HCT116 (cell line): ENCODE data around the gene ACBD6. TPM values are rescaled to one million over a fixed set of nuclear protein-coding genes. Genes with fewer than 3 reads are reported as not detected.

Source experiments
- ATAC-seq: fragments of 200-7000 bp; cut with Tn5 transposase; 2 replicates; pipeline ENCODE4 v1.9.1; 2020; ENCODE audit warnings: mild to moderate bottlenecking, moderate library complexity
- BruUV-seq: library from RNA; stranded (reverse); fragments of 400-500 nt; replicated peaks from 2 replicates; lab custom pipeline; 2021; lab: Mats Ljungman, UMichigan
- CTCF ChIA-PET: fragments of 300-600 bp; sonication (Branson Sonifier 250); formaldehyde crosslinking; loops from one replicate; lab custom pipeline; 2021; ENCODE audit warnings: antibody characterized with exemption; lab: Charles Lee
- POLR2A ChIA-PET: fragments of 300-600, 350-600 bp; sonication (Branson Sonifier 250); formaldehyde crosslinking; loops from one replicate; lab custom pipeline; 2021; ENCODE audit warnings: antibody characterized with exemption; lab: Charles Lee
- RAD21 ChIA-PET, 2 experiments: fragments of 300-600 bp; sonication (Branson Sonifier 250); formaldehyde crosslinking; loops; one replicate each; lab custom pipeline; 2023; ENCODE audit warnings: low total read pairs in 2 of 2; ENCODE audit not compliant: uncharacterized antibody in 2 of 2, unreplicated experiment in 2 of 2, low non-redundant PET in 1 of 2; lab: Charles Lee
- DNase-seq: peaks from one replicate; pipeline ENCODE4 v3.0.0-alpha.2; 2010; ENCODE audit warnings: low read depth, low spot score
- H2AFZ ChIP-seq: fragments of 200-600 bp; shearing (Covaris generic), sonication (generic); 2 replicates; pipeline ENCODE4 v1.6.1; 2017; ENCODE audit warnings: low read depth, mixed run types, mixed read lengths, antibody characterized with exemption, low read length; ENCODE audit not compliant: poor library complexity, severe bottlenecking
- H3K27ac ChIP-seq: 2 replicates; pipeline ENCODE4 v1.5.1; 2012; ENCODE audit warnings: low read depth, low read length
- H3K27me3 ChIP-seq: fragments of 200-600 bp; sonication (generic); 2 replicates; pipeline ENCODE4 v1.6.1; 2016; ENCODE audit warnings: mixed run types, low read length, mixed read lengths; ENCODE audit not compliant: insufficient read depth
- H3K36me3 ChIP-seq, 2 experiments: fragments of 200-500 bp in 1 of 2; fragments of 200-600 bp in 1 of 2; sonication (Bioruptor generic) in 1 of 2; sonication (generic) in 1 of 2; 2 replicates each; pipeline versions ENCODE4 v1.5.1 to v1.6.1; 2014 to 2016; ENCODE audit warnings: low read length in 2 of 2, inconsistent platforms in 1 of 2, mixed read lengths in 1 of 2, mixed run types in 1 of 2; ENCODE audit not compliant: insufficient read depth in 2 of 2, control insufficient read depth in 1 of 2
- H3K4me1 ChIP-seq, 2 experiments: fragments of 200-600 bp in 1 of 2; sonication (generic) in 1 of 2; 2 replicates each; pipeline versions ENCODE4 v1.5.1 to v1.6.1; 2012 to 2017; ENCODE audit warnings: low read length in 2 of 2, inconsistent platforms in 1 of 2, mild to moderate bottlenecking in 1 of 2, mixed read lengths in 1 of 2, mixed run types in 1 of 2, moderate library complexity in 1 of 2; ENCODE audit not compliant: insufficient read depth in 2 of 2, control insufficient read depth in 1 of 2
- H3K4me2 ChIP-seq: fragments of 200-600 bp; sonication (generic); 2 replicates; pipeline ENCODE4 v1.6.1; 2017; ENCODE audit warnings: mixed run types, low read length, mixed read lengths
- H3K4me3 ChIP-seq, 2 experiments: fragments of 200-600 bp in 1 of 2; sonication (generic) in 1 of 2; replicated peaks in 1 of 2; 2 replicates each; pipeline ENCODE4 v1.5.1; 2011 to 2016; ENCODE audit warnings: low read length in 2 of 2, control low read depth in 1 of 2, low read depth in 1 of 2, mild to moderate bottlenecking in 1 of 2, mixed read lengths in 1 of 2, mixed run types in 1 of 2
- H3K79me2 ChIP-seq: fragments of 200-600 bp; sonication (generic); 2 replicates; pipeline ENCODE4 v1.6.1; 2017; ENCODE audit warnings: mild to moderate bottlenecking, mixed run types, low read length, moderate library complexity, mixed read lengths; ENCODE audit not compliant: insufficient read depth
- H3K9ac ChIP-seq: fragments of 200-600 bp; sonication (generic); 2 replicates; pipeline ENCODE4 v1.6.1; 2016; ENCODE audit warnings: low read length, mixed read lengths
- H3K9me2 ChIP-seq: fragments of 200-600 bp; sonication (generic), shearing (Covaris generic); 2 replicates; pipeline ENCODE4 v1.6.1; 2017; ENCODE audit warnings: mixed run types, mild to moderate bottlenecking, moderate library complexity; ENCODE audit not compliant: insufficient read depth
- H3K9me3 ChIP-seq, 2 experiments: fragments of 200-500 bp in 1 of 2; fragments of 200-600 bp in 1 of 2; sonication (Bioruptor generic) in 1 of 2; sonication (generic) in 1 of 2; 2 replicates each; pipeline ENCODE4 v1.6.1; 2014 to 2017; ENCODE audit warnings: low read length in 2 of 2, mixed read lengths in 2 of 2, inconsistent platforms in 1 of 2, low read depth in 1 of 2, mild to moderate bottlenecking in 1 of 2, mixed run types in 1 of 2, moderate library complexity in 1 of 2; ENCODE audit not compliant: control insufficient read depth in 1 of 2, insufficient read depth in 1 of 2
- H4K20me1 ChIP-seq: fragments of 200-600 bp; sonication (generic), shearing (Covaris generic); 2 replicates; pipeline ENCODE4 v1.6.1; 2017; ENCODE audit warnings: mixed run types, mild to moderate bottlenecking, moderate library complexity; ENCODE audit not compliant: insufficient read depth
- CEBPB ChIP-seq: IDR thresholded peaks from 2 replicates; pipeline ENCODE4 v1.6.1; 2012; ENCODE audit warnings: low read depth
- EGR1 ChIP-seq: IDR thresholded peaks from 2 replicates; pipeline ENCODE4 v1.6.1; 2012; ENCODE audit warnings: low read depth
- EZH2phosphoT487 ChIP-seq: fragments of 200-600 bp; IDR thresholded peaks from 2 replicates; pipeline ENCODE4 v1.6.1; 2018; ENCODE audit warnings: antibody characterized with exemption, borderline replicate concordance
- FOSL1 ChIP-seq: IDR thresholded peaks from 2 replicates; pipeline ENCODE4 v1.6.1; 2012; ENCODE audit warnings: low read depth
- JUND ChIP-seq: IDR thresholded peaks from 2 replicates; pipeline ENCODE4 v1.6.1; 2012
- POLR2AphosphoS5 ChIP-seq: IDR thresholded peaks from 2 replicates; pipeline ENCODE4 v1.6.1; 2011; ENCODE audit warnings: mild to moderate bottlenecking, low read depth, low read length, moderate library complexity
- RAD21 ChIP-seq: IDR thresholded peaks from 2 replicates; pipeline ENCODE4 v1.6.1; 2012; ENCODE audit warnings: low read depth, mild to moderate bottlenecking
- SIN3A ChIP-seq: IDR thresholded peaks from 2 replicates; pipeline ENCODE4 v1.6.1; 2012; ENCODE audit warnings: low read depth
- SP1 ChIP-seq: IDR thresholded peaks from 2 replicates; pipeline ENCODE4 v1.6.1; 2012; ENCODE audit warnings: low read depth
- TCF7L2 ChIP-seq: IDR thresholded peaks from 2 replicates; pipeline ENCODE4 v1.7.0; 2011; ENCODE audit warnings: borderline replicate concordance, inconsistent platforms; ENCODE audit not compliant: insufficient read depth, insufficient read length; ENCODE audit errors: extremely low read depth
- ZNF274 ChIP-seq: fragments of 200-500 bp; sonication (Bioruptor generic); IDR thresholded peaks from 2 replicates; pipeline ENCODE4 v1.6.1; 2014; ENCODE audit warnings: mild to moderate bottlenecking, low read depth, low read length, inconsistent platforms
- intact Hi-C: fragments of 100-400 bp; cut with micrococcal nuclease; formaldehyde crosslinking; loops from 2 replicates; pipeline ENCODE4 v1.10.0; 2022
- total RNA-seq: library from RNA; stranded (reverse); gene quantifications from one replicate; pipeline ENCODE4 v1.2.1, GENCODE V29; 2021; ENCODE audit not compliant: unreplicated experiment
- TF ChIP-seq, protein P1 (sequence below), 3 experiments: fragments of 200-600 bp in 1 of 3; sonication (generic) in 1 of 3; IDR thresholded peaks in 2 of 3; conservative IDR thresholded peaks in 1 of 3; 2 replicates each; pipeline ENCODE4 v1.5.1; 2012 to 2017; ENCODE audit warnings: low read depth in 2 of 3, low read length in 2 of 3, antibody characterized with exemption in 1 of 3, borderline replicate concordance in 1 of 3, control low read depth in 1 of 3, mild to moderate bottlenecking in 1 of 3, mixed read lengths in 1 of 3, mixed run types in 1 of 3, moderate library complexity in 1 of 3; ENCODE audit not compliant: insufficient read depth in 1 of 3
- TF ChIP-seq, protein P2 (sequence below): IDR thresholded peaks from 2 replicates; pipeline ENCODE4 v1.6.1; 2012
- TF ChIP-seq, protein P3 (sequence below): IDR thresholded peaks from 2 replicates; pipeline ENCODE4 v1.6.1; 2011; ENCODE audit warnings: mild to moderate bottlenecking, low read length, moderate library complexity; ENCODE audit not compliant: insufficient replicate concordance; ENCODE audit errors: extremely low read depth
- TF ChIP-seq, protein P4 (sequence below): IDR thresholded peaks from 2 replicates; pipeline ENCODE4 v1.6.1; 2012; ENCODE audit warnings: low read depth

ACBD6 gene
- total RNA-seq, 1 experiment from 2014 or later = 43.2 TPM

DNA sequence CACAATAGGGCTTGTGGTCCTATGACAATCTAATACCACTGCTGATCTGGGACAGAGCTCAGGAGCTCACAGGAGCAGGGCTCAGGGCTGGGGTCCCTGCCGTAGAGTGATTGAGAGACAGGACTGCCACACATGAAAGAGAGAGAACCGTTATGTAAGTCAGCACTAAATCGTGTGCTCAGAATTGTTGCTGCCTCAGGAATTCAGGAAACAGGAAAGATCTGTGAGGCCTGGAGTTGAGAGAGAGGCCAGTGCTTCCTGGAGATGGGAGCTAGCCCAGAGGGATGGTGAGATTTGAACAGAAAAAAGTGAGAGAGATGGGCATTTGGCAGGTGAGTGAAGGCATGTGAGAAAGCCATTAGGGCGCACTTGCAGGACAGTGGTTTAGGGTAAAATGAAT is 17.5 kb upstream of the ACBD6 start:
- no peak overlapping the region for H3K27ac ChIP-seq
- H3K79me2 ChIP-seq = no peaks in the 10 kb centered on the region
- DNase-seq (no peak), ATAC-seq (no peak)
- no peaks in the 10 kb centered on the region for H3K9me2 ChIP-seq
- H3K4me1 ChIP-seq = peaks cover 14 to 20% of the 10 kb centered on the region in 2 experiments
- H3K9ac ChIP-seq = no peak overlapping the region
- POLR2A ChIA-PET = no interaction called here
- BruUV-seq = no TSS peak
- H4K20me1 ChIP-seq = no peaks in the 10 kb centered on the region
- H3K27me3 ChIP-seq = no peaks in the 10 kb centered on the region
- RAD21 ChIA-PET = no interaction called here
- no peaks in the 10 kb centered on the region for H3K36me3 ChIP-seq
- no peak overlapping the region for H3K4me3 ChIP-seq
- CTCF ChIA-PET = interaction anchor here (1.1 kb wide), 1 partner anchor 343 kb away, joined by 3 read pairs; no protein-coding TSS in a partner anchor
- H2AFZ ChIP-seq = no peak overlapping the region
- H3K9me3 ChIP-seq = no peaks in the 10 kb centered on the region
- H3K4me2 ChIP-seq = no peak overlapping the region
- intact Hi-C loops = loop anchor here (5.0 to 10.0 kb wide), 2 partner anchors 342 to 905 kb away; no protein-coding TSS in a partner anchor
- TF ChIP-seq, protein P1, sequence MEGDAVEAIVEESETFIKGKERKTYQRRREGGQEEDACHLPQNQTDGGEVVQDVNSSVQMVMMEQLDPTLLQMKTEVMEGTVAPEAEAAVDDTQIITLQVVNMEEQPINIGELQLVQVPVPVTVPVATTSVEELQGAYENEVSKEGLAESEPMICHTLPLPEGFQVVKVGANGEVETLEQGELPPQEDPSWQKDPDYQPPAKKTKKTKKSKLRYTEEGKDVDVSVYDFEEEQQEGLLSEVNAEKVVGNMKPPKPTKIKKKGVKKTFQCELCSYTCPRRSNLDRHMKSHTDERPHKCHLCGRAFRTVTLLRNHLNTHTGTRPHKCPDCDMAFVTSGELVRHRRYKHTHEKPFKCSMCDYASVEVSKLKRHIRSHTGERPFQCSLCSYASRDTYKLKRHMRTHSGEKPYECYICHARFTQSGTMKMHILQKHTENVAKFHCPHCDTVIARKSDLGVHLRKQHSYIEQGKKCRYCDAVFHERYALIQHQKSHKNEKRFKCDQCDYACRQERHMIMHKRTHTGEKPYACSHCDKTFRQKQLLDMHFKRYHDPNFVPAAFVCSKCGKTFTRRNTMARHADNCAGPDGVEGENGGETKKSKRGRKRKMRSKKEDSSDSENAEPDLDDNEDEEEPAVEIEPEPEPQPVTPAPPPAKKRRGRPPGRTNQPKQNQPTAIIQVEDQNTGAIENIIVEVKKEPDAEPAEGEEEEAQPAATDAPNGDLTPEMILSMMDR (IDR thresholded peaks at IDR 0.05 in 2 of 3, conservative IDR thresholded peaks at IDR 0.05 in 1 of 3; ENCODE audit: borderline replicate concordance in 1 of 3, insufficient read depth in 1 of 3, low read depth in 2 of 3, low read length in 2 of 3) = no peak
- TF ChIP-seq EGR1 (no peak), CEBPB (no peak), ZNF274 (no peak), SIN3A (no peak), RAD21 (no peak), EZH2phosphoT487 (no peak), SP1 (no peak), JUND (no peak), FOSL1 (no peak), POLR2AphosphoS5 (no peak), TCF7L2 (no peak)
- TF ChIP-seq, protein P2, sequence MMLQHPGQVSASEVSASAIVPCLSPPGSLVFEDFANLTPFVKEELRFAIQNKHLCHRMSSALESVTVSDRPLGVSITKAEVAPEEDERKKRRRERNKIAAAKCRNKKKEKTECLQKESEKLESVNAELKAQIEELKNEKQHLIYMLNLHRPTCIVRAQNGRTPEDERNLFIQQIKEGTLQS = no peak
- TF ChIP-seq, protein P3, sequence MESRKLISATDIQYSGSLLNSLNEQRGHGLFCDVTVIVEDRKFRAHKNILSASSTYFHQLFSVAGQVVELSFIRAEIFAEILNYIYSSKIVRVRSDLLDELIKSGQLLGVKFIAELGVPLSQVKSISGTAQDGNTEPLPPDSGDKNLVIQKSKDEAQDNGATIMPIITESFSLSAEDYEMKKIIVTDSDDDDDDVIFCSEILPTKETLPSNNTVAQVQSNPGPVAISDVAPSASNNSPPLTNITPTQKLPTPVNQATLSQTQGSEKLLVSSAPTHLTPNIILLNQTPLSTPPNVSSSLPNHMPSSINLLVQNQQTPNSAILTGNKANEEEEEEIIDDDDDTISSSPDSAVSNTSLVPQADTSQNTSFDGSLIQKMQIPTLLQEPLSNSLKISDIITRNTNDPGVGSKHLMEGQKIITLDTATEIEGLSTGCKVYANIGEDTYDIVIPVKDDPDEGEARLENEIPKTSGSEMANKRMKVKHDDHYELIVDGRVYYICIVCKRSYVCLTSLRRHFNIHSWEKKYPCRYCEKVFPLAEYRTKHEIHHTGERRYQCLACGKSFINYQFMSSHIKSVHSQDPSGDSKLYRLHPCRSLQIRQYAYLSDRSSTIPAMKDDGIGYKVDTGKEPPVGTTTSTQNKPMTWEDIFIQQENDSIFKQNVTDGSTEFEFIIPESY = no peak
- TF ChIP-seq, protein P4, sequence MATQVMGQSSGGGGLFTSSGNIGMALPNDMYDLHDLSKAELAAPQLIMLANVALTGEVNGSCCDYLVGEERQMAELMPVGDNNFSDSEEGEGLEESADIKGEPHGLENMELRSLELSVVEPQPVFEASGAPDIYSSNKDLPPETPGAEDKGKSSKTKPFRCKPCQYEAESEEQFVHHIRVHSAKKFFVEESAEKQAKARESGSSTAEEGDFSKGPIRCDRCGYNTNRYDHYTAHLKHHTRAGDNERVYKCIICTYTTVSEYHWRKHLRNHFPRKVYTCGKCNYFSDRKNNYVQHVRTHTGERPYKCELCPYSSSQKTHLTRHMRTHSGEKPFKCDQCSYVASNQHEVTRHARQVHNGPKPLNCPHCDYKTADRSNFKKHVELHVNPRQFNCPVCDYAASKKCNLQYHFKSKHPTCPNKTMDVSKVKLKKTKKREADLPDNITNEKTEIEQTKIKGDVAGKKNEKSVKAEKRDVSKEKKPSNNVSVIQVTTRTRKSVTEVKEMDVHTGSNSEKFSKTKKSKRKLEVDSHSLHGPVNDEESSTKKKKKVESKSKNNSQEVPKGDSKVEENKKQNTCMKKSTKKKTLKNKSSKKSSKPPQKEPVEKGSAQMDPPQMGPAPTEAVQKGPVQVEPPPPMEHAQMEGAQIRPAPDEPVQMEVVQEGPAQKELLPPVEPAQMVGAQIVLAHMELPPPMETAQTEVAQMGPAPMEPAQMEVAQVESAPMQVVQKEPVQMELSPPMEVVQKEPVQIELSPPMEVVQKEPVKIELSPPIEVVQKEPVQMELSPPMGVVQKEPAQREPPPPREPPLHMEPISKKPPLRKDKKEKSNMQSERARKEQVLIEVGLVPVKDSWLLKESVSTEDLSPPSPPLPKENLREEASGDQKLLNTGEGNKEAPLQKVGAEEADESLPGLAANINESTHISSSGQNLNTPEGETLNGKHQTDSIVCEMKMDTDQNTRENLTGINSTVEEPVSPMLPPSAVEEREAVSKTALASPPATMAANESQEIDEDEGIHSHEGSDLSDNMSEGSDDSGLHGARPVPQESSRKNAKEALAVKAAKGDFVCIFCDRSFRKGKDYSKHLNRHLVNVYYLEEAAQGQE = no peak
